GM12801 (cell line): ENCODE results near the gene WDR18.

ENCODE experiments used
- TF ChIP-seq, protein P1 (sequence below): IDR thresholded peaks from one replicate; pipeline ENCODE4 v1.5.1; 2011; ENCODE audit warnings: control low read depth; ENCODE audit not compliant: insufficient read length; ENCODE audit errors: extremely low read depth

WDR18 gene

DNA sequence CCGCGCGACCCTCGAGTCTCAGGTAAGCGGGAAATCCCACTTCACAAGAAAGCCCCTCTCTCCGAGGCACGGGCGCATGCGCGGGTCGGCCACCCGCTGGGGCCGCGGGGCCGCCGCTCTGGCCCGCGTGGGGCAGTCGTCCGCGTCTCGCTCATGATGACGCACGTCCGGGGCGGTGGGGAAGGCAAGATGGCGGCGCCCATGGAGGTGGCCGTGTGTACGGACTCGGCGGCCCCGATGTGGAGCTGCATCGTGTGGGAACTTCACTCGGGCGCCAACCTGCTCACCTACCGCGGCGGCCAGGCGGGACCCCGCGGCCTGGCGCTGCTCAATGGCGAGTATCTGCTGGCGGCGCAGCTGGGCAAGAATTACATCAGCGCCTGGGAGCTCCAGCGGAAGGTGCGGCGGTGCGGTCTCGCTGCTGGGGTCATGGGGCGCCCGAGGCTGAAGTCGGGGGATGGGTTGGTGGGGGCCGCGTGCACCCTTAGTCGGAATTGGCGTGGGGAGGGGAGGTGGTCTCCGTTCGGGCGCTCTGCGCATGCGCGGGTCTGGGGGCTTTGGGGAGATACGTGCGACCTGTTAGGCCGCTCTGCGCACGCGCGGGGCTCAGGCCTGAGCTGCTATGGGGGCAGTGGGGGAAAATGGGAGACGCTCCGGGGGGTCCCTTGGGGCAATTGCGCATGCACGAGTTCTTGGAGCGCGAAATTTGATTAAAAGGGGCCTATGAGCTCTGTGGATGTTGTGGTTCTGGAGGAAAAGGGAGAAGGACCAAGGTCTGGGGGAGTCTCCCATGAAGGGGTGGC is at the start of gene WDR18:
Gene WDR18, plus strand, starts transcription at position 181 of the 803 bp plus-strand sequence. Its CDS starts 9 bp downstream, at position 190.
- TF ChIP-seq, protein P1, sequence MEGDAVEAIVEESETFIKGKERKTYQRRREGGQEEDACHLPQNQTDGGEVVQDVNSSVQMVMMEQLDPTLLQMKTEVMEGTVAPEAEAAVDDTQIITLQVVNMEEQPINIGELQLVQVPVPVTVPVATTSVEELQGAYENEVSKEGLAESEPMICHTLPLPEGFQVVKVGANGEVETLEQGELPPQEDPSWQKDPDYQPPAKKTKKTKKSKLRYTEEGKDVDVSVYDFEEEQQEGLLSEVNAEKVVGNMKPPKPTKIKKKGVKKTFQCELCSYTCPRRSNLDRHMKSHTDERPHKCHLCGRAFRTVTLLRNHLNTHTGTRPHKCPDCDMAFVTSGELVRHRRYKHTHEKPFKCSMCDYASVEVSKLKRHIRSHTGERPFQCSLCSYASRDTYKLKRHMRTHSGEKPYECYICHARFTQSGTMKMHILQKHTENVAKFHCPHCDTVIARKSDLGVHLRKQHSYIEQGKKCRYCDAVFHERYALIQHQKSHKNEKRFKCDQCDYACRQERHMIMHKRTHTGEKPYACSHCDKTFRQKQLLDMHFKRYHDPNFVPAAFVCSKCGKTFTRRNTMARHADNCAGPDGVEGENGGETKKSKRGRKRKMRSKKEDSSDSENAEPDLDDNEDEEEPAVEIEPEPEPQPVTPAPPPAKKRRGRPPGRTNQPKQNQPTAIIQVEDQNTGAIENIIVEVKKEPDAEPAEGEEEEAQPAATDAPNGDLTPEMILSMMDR = no peak

GRCh38 chr19:934865-935479 is 49.2 kb upstream of the WDR18 start:
- TF ChIP-seq, protein P1 = no peak

- TF ChIP-seq, protein P1 = no peak
Measured at GRCh38 chr19:936175-936546, 48.0 kb upstream of the WDR18 start.

DNA sequence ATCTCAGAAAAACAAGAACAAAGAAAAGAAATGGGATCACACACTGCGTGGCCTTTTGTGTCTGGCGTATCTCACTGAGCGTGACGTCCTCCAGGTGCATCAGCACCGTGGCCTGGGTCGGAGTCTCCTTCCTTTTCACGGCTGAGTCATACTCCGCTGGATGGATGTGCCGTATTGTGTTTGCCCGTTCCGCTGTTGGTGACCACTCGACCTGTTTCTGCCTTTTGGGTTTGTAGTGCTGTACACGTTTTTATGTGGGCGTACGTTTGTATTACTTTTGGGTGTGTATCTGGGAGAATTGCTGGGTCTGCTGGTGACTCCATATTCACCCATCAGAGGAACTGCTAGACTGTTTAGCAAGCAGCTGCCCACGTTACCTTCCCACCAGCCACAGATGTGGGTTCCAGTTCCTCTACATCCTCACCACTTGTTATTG is 46.9 kb upstream of the WDR18 start:
- TF ChIP-seq, protein P1 = no peak

- TF ChIP-seq, protein P1 = no peak
Measured at GRCh38 chr19:938233-938923, 45.8 kb upstream of the WDR18 start.

GRCh38 chr19:939439-939838 is 44.7 kb upstream of the WDR18 start:
- TF ChIP-seq, protein P1 = no peak

- TF ChIP-seq, protein P1 = no peak
Measured at GRCh38 chr19:939922-940321, 44.2 kb upstream of the WDR18 start.
